RKO (cell line): ENCODE measurements around the gene CASTOR1.
A peak's percentile ranks its signal among the peaks of the same experiment; 100 is the strongest.

Experiments used
- DNase-seq: peaks from one replicate; pipeline ENCODE4 v3.0.0-alpha.2; 2016; ENCODE audit warnings: low spot score

The CASTOR1 gene

GRCh38 chr22:30262917-30263741 lies 26.2 kb downstream of the CASTOR1 start:
- DNase-seq, result peak; percentile 65

DNA sequence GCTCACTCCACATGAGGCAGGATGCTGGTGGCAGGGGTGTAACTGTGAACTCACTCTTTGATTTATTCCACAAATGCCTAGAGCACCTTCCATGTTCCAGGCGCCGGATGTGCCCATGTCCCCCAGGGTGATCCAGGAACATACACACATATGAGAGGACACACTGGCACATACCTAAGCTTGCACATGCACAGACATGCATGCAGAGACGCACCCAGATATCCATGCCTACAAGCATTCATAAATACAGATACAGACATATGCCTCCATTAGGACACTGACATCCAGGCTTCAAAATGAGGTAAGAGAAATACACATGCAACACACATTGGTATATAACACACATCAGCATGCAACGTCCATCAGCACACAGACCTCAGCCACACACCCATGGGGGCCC lies 27.2 kb downstream of the CASTOR1 start:
- DNase-seq, result no peak

DNA sequence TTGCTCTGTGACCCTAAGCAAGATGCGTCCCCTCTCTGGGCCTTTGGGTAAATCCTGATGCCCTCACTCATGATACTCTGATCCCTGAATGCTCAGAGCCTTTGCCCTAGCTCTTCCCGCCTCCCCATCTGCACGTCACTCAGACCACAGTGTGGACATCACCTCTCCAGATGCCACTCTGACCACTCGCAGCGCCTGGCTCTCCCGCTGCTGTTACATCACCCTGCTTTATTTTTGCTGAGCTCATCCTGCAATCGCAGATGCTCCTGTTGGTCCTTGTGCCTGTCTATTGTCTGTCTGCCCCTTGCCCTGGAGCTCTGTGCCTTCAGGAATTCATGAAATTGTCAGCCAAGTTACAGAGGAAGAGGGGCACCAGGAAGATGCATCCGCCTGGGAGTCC lies 28.2 kb downstream of the CASTOR1 start:
- DNase-seq, result no peak

DNA sequence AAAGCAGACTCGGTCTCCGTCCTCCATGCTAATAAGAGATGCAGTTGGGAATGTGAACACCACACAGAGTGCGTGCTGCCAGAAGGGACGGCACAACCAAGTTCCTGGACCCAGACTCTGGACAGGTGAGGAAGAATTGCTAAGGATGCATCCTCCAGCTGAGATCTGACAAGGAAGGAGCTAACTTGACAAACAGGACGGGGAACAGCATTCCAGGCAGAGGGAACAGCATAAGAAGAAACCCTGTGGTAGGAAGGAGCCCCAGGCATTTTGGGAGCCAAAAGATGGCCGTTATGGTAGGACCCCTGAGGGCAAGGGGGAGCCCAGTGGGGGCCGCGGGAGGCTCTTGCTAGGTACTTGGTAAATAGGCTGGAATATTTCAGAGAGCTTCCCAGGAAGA lies 28.6 kb downstream of the CASTOR1 start:
- no peak for DNase-seq

DNA sequence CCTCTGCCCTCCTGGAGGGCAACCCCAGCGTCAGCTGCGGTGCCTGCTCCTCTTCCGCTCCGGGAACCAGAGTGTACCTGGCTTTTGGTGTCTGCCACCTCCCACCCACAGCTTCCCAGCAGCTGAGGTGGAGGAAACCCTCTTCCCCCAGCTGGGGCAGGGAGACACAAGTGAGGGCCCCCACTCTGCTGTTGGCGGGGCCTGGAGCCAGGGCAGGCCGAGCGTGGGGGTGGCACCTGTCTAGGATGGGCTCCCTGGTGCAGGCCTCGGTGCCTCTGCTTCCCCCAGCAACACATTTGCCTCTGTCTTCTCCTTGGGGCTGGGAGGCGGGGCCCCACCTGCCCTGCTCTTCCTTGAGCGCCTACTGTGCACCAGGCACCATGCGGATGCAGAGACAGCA lies 29.0 kb downstream of the CASTOR1 start:
- no peak for DNase-seq

DNA sequence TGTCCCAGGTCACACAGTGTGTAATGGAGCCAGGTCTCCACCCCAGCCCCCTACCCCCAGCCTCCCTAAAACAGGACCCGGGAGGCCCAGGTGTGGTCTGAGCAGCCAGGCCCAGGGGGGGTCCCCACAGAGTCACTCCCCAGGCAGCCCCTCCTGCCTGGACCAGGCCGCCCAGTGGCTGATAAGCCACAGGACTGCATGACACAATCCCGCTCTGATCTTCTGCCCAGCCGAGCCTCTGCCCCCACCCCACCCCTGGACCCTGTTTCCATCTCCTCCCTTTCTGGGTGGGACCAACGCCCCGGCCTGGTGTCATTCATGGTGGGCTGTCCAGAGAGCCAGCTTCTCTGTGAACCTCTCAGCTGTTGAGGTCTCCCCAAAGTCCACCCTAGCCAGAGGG lies 35.0 kb downstream of the CASTOR1 start:
- peak; percentile 30 for DNase-seq

DNA sequence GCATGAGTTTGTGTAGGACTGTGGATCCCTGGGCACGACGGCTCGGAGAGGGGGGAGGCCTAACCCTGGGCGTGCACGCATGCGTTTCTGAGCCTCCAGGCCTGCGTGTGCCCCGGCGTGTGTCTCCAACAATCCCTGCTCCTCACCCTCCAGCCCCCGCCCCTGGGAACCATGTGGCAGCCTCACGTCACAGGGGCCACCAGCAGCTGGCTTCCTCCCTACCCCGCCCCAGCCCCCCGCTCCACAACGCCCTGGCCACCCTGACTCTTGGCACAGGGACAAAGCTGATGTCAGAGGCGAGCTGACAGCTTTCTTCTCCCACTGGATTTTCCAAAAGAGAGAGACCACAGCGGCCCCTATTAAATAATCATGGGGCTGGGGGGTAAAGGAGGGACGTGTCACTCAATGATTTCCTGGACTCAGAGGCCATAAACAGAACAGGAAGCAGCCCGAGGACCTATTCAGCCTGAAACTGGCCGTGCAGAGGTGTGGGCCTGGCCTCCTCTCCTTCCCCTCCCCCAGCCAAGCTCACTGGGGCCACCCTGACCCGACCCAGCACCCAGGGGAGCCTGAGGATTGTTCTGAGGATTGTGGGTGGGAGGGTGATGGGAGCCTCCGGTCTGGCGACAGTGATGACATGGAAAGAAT lies 36.0 kb downstream of the CASTOR1 start:
- peak; percentile 37 for DNase-seq

GRCh38 chr22:30252411-30253204 lies 36.7 kb downstream of the CASTOR1 start:
- peak; percentile 21 for DNase-seq

GRCh38 chr22:30251711-30252110 lies 37.6 kb downstream of the CASTOR1 start:
- DNase-seq, result peak; percentile 84

DNA sequence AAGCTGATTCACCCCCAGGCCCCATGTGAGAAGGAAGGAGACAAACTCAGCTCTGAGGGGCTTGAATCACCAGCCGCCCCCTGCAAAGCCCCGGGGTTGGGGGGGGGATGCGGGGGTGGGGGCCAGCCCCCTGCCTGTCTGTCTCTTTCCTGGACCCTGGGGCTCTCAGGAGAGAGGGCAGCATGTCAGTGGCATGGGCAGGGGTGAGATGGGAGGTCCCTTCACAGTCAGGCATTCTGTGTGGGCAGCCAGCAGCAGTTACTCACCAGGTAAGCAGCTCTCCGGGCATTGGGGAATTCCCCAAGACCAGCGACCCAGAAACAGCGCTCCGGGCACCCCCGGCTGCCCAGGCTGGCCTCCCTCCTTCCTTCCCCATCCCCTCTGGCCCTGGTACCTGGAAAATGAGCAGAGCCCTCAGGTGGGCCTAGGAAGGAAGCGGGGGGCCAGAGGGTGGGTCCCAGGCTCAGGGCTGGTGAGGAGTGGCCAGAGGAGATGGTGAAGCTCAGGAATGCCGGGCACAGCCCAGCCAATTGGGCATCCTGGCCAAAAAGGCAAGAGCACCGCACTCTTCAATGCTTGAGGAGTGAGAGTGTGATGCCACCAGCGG lies 38.5 kb downstream of the CASTOR1 start:
- peak; percentile 85 for DNase-seq

- DNase-seq, result no peak
These were observed 39.2 kb downstream of the CASTOR1 start for GRCh38 chr22:30250039-30250565.

DNA sequence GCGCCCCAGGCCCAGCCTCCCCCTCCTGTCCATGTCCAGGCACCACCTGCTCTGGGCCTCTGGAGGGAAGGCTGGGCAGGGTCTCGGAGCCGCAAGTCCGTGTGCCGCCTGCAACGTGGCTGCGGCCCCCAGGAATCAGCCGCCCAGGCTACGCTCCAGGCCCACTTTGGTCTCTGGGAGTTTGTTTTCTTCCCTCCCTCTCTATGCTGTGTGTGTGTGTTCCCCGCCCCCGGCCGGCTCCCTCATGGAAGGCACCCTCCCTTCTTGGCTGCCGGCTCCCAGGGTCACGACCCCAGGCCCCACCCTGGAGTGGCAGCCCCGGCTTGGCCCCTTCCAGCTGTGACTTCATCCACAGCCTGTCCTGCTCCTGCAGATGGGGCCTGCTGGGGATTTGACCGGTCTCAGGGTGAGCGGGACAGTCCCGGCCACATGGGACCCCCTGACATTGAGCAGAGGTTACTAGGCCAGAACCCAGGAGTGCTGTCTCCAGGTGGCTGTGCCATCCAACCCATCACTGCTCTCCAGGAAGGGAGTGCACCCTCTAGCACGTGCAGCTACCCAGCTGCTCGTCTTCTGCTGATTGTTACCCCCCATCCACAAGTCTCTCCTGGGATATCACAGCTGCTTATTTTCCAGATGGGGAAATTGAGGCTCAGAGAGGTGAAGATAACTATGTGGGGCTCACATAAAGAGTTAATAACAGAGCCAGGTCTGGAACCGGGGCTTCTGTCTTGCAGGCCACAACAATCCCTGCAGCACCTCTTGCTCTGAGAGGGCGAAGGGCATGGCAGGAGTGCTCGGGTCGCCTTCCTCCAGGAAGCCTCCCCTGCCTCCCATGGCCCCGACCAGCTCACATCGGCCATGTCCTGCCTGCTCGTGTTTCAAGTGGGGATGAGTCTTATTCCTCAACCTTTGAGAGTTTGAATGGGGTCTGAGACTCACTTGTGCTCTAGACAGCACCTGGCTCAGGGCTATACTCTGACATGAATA lies 40.0 kb downstream of the CASTOR1 start:
- DNase-seq, result peak; percentile 65

GRCh38 chr22:30248484-30248883 lies 40.8 kb downstream of the CASTOR1 start:
- DNase-seq, result peak; percentile 59

GRCh38 chr22:30247974-30248373 lies 41.3 kb downstream of the CASTOR1 start:
- DNase-seq, result peak; percentile 71

DNA sequence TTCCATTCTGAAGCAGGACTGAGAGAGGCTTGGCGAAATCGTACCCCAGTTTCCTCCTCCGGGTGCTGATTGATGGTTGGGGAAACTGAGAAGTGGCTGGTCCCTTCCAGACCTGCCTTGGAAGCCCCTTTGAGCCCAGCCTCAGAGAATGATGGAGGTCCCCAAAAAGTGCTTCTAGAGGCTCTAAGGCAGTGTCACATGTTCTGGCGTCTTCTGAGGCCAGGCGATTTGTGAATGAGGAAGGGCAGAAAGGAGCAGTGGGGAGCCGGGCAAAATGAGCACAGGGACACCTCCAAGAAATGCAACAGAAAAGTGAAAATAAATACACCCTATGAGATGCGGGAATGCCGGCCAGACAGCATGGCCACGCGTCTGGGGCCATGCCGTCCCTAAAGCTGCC lies 41.7 kb downstream of the CASTOR1 start:
- DNase-seq, result peak; percentile 80

- peak; percentile 90 for DNase-seq
These were observed 42.4 kb downstream of the CASTOR1 start for GRCh38 chr22:30246814-30247376.

DNA sequence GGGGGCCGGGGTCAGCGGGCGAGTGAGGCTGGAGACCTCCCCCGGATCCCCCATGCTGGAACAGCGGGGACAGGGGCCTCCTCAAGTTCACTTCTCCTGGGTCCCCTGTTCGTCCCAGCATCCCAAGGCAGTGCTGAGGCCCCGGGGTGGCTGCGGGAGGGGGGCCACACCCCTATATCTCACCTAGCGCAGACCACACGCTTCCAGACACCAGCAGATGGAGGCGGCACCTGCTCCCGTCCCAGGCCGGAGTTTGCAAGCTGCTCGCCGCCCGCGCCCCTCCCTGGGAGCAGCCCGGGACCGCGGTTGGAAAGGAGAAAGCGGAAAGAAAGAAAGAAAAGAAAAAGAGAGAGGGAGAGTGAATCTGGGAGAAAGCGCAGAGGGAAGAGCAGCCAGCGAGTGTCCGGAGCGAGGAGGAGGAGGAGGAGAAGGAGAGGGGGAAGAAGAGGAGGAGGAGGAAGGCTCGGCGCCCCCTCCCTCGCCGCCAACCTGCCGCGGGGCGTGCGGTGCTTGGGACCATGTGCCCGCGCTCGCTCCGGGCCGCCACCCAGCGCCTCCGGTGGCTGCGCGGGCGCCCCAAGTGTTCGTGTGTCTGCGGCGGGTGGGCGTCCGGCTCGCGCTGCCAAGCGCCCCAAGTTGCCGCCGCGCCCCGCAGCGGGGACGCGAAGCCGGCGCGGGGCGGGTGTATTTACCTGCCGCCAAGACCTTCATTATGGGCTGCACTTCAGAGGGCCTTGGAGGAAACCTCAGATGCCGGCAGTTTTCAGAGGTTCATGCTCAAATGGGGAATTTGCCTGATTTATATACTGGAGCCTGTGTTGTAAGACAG lies 43.1 kb downstream of the CASTOR1 start, which contains the start of gene LIF:
Gene LIF (minus strand): TSS at position 775 of the 829 bp plus-strand sequence. CDS start 64 bp downstream, at position 711.
- peak; percentile 60 for DNase-seq

DNA sequence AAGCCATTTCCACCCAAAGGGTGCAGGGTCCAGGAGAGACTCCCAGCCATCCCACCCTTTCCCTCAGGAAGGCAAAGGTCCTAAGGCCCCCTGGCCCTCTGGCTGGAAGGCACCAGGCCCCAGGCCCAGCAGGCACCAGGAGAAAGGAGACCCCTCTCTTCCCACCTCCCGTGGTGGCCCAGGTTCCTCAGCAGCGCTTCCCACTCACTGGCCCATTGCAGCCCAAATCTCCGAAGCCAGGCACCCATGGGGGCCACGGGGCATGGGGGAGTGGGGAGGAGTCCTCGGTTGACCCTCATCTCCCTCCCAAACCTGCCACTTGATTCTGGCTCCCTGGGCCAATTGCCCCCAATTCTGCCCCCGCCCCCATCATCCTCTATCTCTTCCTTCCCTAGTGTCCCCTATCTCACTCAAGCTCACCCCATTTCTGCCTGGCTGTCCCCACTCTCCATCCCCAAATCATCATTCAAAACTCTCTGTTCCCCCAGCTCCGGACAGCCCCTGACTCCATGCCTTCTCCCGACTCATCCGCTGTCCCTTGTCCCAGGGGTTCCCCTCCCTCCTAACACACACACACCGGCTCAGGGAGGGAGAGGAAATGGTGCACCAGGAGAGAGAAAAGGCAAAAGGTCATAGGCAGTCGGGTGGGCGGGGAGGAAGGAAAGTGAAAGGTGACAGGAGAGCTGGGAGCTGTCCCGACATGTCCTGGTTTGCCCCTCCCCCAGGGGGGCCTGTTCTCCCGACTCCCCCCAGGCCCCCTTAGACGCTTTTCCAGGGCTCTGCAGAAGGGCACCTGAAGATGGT lies 43.9 kb downstream of the CASTOR1 start:
- DNase-seq, result peak; percentile 57

DNA sequence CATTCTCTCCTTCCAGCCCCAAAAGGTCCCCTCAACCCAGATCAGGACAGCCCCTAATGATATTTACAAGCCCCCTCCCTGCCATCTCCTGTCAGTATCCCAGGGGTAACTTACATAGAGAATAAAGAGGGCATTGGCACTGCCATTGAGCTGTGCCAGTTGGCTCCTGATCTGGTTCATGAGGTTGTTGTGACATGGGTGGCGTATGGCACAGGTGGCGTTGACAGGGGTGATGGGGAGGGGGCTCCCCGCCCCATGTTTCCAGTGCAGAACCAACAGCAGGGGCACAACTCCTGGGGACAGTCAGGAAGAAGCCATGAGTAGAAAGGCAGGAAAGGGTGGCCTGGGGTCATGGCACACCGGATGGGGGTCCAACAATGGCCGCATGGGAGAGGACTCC lies 44.7 kb downstream of the CASTOR1 start:
- no peak for DNase-seq
